ENCODE results near the gene ZMYND11. TPM values are rescaled to one million over a fixed set of nuclear protein-coding genes. Genes with fewer than 3 reads are reported as not detected.

Gene ZMYND11
- total and polyA plus RNA-seq, 12 donors = 26.6 to 95.4 (median 78.6) TPM

DNA sequence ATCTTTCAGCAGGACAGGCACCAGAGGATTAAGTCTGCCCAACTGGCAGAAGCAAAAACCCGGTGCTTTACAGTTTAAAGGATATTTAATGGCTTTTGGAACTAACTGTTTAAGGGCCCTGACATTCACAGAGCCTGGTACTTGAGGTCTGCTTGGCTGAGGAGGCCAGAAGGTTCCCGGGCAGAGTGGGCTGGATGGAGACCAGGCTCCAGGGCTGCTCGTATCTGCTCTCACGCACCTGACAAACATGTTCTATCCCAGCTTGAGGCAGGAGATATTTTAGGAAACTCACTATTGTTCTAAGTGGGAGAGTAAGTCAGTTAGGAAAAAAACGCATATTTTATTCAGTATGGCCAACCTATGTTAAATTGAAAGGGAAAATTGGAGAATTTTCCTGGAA, 143.5 kb downstream of the ZMYND11 start:
- ATAC-seq (peak in 7 of 8 donors; percentile 53 to 79 (median 72)), DNase-seq (no peak)
- Histone ChIP-seq H3K36me3 (peaks cover 0 to 89% (median 21%) of the 10 kb centered on the region in 9 donors), H3K27me3 (no peaks in the 10 kb centered on the region), H3K4me3 (no peak overlapping the region), H3K9me3 (no peaks in the 10 kb centered on the region), H3K27ac (peak overlapping the region in 2 of 10 donors; percentile 2 to 18), H3K4me1 (peaks cover 0 to 15% (median 8%) of the 10 kb centered on the region in 9 donors)
- TF ChIP-seq, protein P1, sequence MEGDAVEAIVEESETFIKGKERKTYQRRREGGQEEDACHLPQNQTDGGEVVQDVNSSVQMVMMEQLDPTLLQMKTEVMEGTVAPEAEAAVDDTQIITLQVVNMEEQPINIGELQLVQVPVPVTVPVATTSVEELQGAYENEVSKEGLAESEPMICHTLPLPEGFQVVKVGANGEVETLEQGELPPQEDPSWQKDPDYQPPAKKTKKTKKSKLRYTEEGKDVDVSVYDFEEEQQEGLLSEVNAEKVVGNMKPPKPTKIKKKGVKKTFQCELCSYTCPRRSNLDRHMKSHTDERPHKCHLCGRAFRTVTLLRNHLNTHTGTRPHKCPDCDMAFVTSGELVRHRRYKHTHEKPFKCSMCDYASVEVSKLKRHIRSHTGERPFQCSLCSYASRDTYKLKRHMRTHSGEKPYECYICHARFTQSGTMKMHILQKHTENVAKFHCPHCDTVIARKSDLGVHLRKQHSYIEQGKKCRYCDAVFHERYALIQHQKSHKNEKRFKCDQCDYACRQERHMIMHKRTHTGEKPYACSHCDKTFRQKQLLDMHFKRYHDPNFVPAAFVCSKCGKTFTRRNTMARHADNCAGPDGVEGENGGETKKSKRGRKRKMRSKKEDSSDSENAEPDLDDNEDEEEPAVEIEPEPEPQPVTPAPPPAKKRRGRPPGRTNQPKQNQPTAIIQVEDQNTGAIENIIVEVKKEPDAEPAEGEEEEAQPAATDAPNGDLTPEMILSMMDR (IDR thresholded peaks at IDR 0.05) = no peak
- intact Hi-C loops (cut with DNase I) = no loop called here
- WGBS, 2 donors = 63 to 77% methylated on average over 5 of the region's 5 CpGs

DNA sequence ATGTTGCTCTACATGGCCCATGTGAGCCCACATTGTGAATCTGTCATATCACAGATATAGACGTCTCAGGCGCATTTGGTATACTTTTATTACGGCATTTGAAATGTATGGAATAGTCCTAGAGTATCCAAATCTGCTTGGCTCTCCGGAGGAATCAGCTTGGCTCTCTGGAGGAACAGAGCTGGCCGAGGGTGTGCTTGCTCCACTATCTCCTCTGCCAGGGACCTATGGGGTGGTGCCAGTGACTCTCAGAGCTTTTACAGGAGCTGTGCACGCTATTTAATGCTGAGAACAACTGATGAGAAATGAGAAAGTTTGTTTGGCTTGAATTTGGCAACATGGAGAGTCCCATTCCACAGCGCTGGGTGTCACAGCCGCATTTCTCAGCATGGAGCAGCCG, 144.0 kb downstream of the ZMYND11 start:
- Histone ChIP-seq H3K4me3 (no peak overlapping the region), H3K36me3 (peaks cover 0 to 94% (median 23%) of the 10 kb centered on the region in 9 donors), H3K27ac (peak overlapping the region in 2 of 10 donors; percentile 2 to 18), H3K4me1 (peaks cover 0 to 15% (median 8%) of the 10 kb centered on the region in 9 donors), H3K9me3 (no peaks in the 10 kb centered on the region), H3K27me3 (no peaks in the 10 kb centered on the region)
- intact Hi-C loops (cut with DNase I) = no loop called here
- DNase-seq (no peak), ATAC-seq (peak in 5 of 8 donors; percentile 45 to 68 (median 55))
- WGBS, 2 donors = 75 to 83% methylated on average over 9 of the region's 9 CpGs
- TF ChIP-seq, protein P1 (IDR thresholded peaks at IDR 0.05) = no peak

DNA sequence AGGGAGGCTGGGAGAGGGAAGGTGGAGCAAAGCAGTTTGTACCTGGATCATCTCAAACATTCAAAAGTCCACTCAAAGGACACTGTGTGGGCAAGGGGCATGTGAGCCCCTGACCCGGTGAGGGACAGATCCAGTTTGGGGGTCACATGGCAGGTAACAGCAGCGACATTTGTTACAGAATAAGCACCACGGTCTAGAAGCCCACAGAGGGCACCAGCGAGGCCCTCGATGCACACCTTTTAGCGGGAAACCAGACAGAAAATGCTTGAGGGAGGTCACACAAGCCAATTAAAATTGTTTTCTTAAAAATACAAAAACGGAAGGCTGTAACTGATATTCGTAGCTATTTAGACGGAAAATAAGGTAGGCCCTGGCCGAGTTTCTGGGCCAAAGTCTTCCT, 144.4 kb downstream of the ZMYND11 start:
- Histone ChIP-seq H3K36me3 (peaks cover 0 to 99% (median 26%) of the 10 kb centered on the region in 9 donors), H3K27ac (no peak overlapping the region), H3K4me1 (peaks cover 0 to 15% (median 8%) of the 10 kb centered on the region in 9 donors), H3K27me3 (no peaks in the 10 kb centered on the region), H3K4me3 (no peak overlapping the region), H3K9me3 (no peaks in the 10 kb centered on the region)
- TF ChIP-seq, protein P1 (IDR thresholded peaks at IDR 0.05) = no peak
- no peak for DNase-seq
- ATAC-seq = peak in 2 of 8 donors; percentile 21 to 28
- intact Hi-C loops (cut with DNase I) = no loop called here
- 91 to 92% methylated on average over 10 of the region's 10 CpGs for WGBS, 2 donors

DNA sequence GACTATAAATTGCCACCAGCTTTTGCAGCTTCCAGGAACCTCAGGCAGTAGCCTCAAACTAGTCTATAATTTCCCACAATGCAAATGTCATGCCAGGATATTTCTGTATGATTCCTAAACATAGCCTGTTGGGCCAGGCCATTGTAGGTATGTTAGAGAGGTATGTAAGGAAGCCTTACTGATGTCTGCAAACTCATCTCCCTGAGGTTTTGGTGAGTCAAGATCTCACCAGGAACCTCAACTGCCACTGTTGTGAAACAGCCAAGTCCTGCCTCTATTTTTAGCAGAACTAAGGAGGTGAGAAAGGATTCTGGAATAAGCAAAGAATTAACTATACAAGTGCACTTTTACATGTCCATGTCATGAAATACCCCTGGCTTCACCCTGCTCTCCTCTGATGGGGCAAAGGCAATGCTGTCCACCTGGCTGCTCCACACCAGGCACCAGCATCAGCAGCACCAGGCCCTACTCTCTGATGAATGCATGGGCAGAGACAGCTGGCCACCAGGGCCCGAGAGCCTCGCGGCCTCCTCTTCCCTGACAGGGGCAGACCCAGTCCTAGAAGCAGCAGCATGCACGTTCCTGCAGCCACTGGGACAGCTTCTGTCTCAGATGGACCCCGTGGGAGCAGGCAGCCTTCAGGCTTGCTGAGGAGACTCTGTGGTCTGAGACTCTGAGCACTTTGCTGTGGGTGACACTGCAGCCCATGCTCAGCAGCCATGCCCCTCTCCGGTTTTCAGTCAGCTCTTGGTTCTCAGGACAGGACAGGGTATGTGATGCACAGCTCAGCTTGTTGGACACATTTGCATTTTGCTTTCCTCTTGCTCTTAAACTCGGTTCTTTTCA, 147.3 kb downstream of the ZMYND11 start:
- Histone ChIP-seq H3K4me3 (no peak overlapping the region), H3K4me1 (peaks cover 0 to 15% (median 8%) of the 10 kb centered on the region in 9 donors), H3K27ac (no peak overlapping the region), H3K9me3 (no peaks in the 10 kb centered on the region), H3K36me3 (peaks cover 0 to 100% (median 29%) of the 10 kb centered on the region in 9 donors), H3K27me3 (no peaks in the 10 kb centered on the region)
- intact Hi-C loops (cut with DNase I) = no loop called here
- ATAC-seq (peak in 1 of 8 donors; percentile 4), DNase-seq (no peak)
- 80 to 84% methylated on average over 7 of the region's 7 CpGs for WGBS, 2 donors
- TF ChIP-seq, protein P1 (IDR thresholded peaks at IDR 0.05) = no peak

Measured in heart right ventricle (tissue), 16 donors.